GM21723 (cell line): Measurements from ENCODE around the gene TSPAN19.
A peak's percentile ranks its signal among the peaks of the same experiment; 100 is the strongest.
"Not testable (repeated sequence)": the region's sequence is repeated elsewhere in the genome, so short reads cannot be mapped to it uniquely, and the experiment has no call there.

Experiments
- ATAC-seq: cut with Tn5 transposase; IDR thresholded peaks from one replicate; pipeline ENCODE4 v1.9.1; 2021; ENCODE audit warnings: mild to moderate bottlenecking, moderate library complexity; ENCODE audit not compliant: unreplicated experiment

TSPAN19 gene

DNA sequence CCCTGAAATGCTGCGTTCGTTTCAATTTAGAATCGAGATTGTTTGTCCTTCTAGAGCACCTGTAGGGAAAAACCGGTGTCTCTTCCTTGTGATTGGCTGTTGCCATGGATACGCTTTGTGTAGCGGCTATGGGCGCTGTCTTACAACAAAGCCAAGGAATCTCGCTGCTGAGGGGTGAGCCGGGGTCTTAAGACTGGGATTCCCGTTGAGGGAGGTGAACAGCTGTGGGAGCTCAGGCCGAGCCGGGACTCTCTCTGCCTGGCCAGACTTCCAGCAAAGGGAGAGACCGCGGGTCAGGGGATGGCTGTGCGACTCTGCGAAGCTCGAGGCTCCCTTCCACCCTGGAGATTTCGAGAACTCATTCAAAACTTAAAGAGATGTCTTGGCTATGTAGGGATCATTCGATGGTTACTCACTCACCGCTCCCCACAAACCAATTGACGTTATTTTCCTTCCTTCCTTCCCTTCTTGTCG is at the start of gene TSPAN19, which contains the start of gene LRRIQ1:
Gene TSPAN19 (minus strand): TSS at position 44 of the 474 bp plus-strand sequence. CDS start 6,331 bp downstream, outside the sequence.
Gene LRRIQ1 (plus strand): TSS at position 118 of the 474 bp plus-strand sequence. CDS start 1,826 bp downstream, outside the sequence.
- peak; percentile 99 for ATAC-seq

GRCh38 chr12:85085066-85085465 is 49.0 kb upstream of the TSPAN19 start:
- ATAC-seq = no peak

DNA sequence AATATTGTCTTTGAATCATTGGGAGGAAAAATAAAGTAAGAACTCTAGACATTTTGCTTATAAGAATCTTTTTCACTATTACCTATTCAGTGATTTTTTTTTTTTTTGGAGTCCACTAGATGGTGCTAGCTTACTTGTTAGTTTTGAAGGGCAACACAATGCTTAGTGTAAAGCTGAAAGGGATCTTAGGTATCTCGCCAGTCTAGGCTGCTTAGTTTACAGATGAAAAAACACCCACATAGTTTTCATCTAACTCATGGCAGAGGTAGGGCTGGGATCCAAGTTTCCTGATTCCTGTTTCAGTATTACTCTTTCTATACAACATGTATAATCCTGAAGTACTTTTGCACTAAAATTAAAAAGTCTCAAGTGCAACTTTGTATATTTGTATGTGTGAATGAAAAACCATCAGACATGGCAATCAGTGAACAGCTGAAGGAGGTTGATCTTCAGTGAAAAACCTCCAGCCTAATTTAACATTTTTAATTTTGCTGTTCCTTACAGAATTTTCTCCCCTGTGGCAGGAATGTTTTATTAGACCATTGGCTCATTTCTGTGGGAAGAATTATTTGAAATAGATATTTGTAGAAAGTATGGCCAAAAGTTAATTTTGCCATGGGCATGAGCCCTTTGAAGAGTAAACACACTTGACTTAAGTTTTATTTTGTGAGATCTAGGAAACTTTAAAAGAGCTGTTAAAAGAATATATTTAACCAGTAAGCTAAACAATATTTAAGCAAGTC is 40.8 kb upstream of the TSPAN19 start:
- peak; percentile 85 for ATAC-seq

DNA sequence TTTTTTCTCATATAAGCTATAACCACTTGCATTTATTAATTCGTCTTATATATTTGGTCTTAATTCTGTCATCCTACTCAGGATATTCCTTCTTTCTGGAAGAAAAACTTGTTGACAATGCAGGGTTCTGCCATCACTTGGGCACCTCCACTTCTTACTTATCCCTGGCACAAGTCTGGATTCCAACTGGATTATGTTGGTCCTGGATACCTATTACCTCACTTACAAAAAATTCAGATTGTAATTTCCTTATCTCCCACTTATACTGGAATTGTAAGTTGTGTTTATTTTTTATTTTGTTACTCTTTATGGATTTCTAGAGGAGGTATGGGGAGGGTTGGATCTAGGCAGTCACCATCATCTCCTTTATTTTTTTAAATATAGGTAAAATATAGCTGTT is 36.7 kb upstream of the TSPAN19 start:
- ATAC-seq = no peak

- ATAC-seq = no peak
Observed at GRCh38 chr12:85065837-85066482, 29.9 kb upstream of the TSPAN19 start.

DNA sequence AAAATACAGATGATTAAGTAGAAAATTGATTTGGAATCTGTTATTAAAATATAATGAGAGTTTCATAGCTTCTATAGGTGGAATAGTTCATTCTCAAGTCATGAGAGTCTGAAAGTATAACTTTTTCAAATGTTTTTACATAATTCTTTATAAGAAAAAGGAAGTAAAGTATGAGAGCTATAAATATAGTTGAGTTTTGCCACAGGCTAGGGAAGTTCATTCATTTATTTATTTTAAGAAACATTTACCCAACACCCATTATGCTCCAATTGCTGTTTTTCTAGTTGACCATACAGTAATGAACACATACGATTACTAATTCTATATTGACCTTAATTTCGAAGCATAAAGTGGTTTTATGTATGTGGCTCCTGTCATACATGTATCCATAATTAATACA is 24.8 kb upstream of the TSPAN19 start:
- no peak for ATAC-seq

DNA sequence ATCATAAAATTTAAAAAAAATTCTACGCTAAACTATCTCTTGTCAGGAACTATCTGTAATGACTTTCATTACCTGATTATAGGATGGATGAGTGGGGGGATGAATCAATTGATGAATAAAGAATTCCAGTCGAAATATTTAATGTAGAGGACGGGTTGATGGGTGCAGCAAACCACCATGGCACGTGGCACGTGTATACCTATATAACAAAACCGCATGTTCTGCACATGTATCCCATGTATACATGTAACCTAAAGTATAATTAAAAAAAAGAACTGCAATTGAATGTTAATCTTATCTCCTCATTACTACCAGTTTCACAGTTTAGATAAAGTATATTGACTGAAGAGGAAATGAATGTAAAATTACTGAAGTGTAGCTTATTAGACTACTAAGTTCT is 23.5 kb upstream of the TSPAN19 start:
- ATAC-seq = no peak

DNA sequence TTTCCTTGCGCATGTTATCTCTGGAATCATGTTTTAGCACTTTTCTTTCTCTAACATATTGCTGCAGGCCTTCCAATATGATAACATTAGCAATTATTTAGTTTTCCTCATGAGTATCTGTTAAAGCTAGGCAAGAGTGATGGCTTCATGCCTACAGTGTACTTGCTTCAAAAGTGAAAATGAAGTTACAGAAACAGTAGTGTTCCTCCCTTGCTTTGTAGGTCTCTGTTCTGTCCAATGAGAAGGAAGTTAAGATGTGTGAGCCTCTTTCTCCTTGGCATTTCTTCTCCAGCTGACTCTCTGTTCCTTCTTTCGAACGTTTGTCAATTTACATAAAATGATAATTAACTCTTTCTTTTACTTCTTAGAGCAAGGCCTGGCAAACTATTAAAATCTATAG is 22.3 kb upstream of the TSPAN19 start:
- no peak for ATAC-seq

DNA sequence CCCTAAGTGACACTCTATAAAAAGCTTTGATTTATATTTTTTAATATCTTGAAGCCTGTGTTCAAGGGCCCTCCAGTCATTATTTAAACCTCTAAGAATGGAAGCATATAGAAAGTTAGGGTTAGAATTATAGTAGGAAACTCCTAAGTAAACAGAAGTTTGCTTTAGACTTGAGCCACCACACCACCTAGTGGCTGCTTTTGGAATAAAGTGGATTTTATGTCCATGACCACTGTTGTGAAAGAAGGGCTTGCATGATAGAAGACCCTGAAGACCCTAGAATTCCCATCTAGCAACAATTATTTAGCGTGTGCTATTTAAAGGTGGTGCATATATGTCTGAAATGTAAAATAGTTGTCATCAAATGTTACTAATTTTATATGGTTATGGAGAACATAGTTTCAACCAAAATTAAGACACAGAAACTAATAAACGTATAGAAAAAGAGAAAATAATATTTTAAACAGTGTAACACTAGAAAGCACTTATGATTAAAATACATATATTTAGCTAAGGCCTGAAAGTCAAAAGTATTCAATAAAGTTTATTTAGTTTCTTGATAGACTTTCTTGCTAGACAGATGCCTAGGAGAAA is 21.4 kb upstream of the TSPAN19 start:
- peak; percentile 92 for ATAC-seq

GRCh38 chr12:85043829-85044228 is 7.8 kb upstream of the TSPAN19 start:
- ATAC-seq = no peak

DNA sequence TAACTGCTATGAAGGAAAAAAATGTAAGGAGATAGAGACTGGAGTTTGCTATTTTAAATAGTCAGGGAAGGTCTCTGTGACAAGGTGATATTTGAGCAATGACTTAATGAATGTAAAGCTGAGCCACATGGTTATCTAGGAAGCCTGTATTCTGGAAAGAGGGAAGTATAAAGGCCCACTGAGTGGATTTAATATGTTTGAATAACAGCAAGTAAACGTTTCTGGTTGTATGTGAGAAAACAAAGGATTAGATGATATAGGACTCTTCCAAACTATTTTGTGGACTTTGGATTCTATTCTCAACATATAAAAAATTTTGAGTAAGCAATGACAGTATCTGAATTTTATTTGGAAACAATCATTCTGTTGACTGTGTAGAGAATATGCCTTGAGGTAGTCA is 5.3 kb upstream of the TSPAN19 start:
- no peak for ATAC-seq

DNA sequence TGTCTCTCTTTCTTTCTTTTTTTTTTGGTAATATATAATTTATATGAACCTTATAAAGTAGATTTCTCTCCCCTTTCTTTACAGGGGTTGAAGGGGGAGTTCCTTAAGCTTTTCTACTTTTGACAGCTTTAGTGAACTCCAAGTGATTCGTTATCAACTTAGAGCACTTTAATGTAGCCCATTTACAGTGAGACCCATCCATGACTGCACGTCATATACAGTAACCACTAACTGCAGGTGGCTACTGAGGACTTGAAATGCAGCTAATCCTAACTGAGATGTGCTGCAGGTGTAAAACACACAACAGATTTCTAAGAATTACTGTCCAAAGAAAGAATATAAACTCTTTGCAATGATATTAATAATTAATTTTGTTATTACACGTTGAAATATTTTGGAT is 656 bp upstream of the TSPAN19 start:
- ATAC-seq = peak; percentile 19

DNA sequence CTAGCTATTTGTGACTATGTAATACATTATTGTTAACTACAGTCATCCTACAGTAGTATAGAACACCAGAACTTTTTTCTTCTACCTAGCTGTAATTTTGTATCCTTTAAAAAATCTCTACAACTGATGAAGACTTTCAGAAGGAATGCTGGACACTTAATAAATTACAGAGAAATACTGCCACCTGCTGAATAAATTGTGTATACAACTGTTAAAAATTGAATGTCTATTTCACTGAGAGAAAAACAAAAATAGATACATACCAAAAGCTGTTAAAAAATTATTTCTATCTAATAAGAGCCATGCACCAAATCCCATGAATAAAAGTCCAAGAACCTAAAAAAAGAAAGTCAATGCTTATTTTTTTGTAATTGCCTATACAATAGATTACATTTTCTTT is 6.6 kb downstream of the TSPAN19 start:
- ATAC-seq = peak; percentile 65

DNA sequence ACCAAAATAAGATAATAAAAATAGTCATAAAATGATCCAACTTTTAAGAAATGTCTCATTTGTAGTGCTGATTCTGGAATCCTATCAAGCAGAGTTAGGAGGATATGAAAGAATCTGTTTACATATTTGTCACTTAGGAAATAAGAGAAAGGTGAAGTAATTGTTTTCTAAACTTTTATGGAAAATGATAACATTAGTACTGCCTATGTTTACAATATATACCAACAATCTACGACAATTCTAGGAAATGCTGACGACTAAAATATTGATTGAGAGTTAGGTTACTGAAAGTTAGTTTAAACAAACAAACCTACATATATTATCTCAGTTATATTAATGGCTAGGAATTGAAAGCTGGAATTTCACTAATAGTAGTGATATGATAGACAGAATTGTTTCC is 18.0 kb downstream of the TSPAN19 start:
- no peak for ATAC-seq

- ATAC-seq = no peak
Observed at GRCh38 chr12:85017618-85018017, 18.5 kb downstream of the TSPAN19 start.

- no peak for ATAC-seq
Observed at GRCh38 chr12:85017133-85017532, 18.9 kb downstream of the TSPAN19 start.

DNA sequence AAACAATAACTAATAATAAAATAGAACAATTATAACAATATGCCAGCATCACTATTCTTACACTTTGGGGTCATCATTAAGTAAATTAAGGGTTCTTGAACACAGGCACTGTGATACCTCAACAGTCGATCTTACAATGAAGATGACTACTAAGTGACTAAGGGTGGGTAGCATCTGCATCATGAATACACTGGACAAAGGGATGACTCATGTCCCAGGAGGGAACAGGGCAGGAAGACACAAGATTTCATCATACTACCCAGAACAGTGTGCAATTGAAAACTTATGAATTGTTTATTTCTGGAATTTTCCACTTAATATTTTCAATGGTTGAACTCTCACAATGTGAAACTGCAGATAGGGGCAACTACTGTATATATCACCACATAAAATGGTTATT is 19.7 kb downstream of the TSPAN19 start:
- ATAC-seq = no peak

GRCh38 chr12:85007836-85008235 is 28.2 kb downstream of the TSPAN19 start:
- ATAC-seq = no peak

DNA sequence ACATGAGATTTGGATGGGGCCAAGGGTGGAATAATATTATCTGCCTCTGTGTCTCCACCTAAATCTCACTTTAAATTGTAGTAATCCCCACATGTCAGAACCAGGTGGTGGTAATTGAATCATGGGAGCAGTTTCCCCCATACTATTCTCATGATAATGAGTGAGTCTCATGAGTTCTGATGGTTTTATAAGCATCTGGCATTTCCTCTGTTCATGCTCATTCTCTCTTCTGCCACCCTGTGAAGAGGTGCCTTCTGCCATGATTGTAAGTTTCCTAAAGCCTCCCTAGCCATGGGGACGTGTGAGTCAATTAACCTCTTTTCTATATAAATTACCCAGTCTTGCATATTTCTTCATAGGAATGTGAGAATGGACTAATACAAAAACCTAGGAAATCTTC is 29.9 kb downstream of the TSPAN19 start:
- ATAC-seq = no peak

DNA sequence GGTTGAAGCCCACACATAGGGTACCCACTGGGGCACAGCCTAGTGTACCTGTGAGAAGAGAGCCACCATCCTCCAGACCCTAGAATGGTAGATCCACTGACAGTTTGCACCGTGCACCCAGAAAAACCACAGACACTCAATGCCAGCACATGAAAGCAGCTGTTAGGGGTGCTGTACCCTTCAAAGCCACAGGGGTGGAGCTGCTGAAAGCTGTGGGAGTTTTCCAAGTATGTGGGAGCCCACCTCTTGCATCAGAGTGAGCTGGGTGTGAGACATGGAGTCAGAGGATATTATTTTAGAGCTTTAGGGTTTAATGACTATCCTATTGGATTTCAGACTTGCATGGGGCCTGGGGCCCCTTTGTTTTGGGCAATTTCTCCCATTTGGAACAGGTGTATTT is 30.5 kb downstream of the TSPAN19 start:
- ATAC-seq = no peak

DNA sequence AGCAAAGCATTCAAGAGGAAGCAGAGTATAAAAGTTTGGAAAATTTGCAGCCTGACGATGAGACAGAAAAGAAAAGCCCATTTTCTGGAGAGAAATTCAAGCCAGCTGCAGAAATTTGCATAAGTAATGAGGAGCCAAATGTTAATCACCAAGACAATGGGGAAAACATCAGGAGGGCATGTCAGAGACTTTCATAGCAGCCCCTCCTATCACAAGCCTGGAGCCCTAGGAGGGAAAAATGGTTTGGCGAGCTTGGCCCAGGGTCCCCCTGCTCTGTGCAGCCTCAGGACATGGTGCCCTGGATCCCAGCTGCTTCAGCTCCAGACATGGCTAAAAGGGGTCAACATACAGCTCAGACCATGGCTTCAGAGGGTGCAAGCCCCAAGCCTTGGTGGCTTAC is 31.0 kb downstream of the TSPAN19 start:
- ATAC-seq = not testable (repeated sequence)

DNA sequence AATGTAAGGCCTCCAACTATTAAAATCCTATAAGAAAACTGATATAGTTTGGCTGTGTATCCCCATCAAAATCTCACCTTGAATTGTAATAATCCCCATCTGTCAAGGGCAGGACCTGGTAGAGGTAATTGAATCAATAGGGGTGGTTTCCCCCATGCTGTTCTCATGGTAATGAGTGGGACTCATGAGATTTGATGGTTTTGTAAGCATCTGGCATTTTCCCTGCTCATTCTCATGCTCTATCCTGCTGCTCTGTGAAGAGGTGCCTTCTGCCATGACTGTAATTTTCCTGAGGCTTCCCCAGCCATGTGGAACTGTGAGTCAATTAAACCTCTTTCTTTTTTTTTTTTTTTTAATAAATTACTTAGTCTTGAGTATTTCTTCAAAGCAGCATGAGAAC is 31.9 kb downstream of the TSPAN19 start:
- no peak for ATAC-seq
